ENCODE measurements around the gene ONECUT3. TPM values are rescaled to one million over a fixed set of nuclear protein-coding genes. Genes with fewer than 3 reads are reported as not detected.

The ONECUT3 gene
- polyA plus RNA-seq, 1 donor (not counting 4 experiments of a cell fraction or from before 2014, with no cell fraction given) = 0.01 TPM

GRCh38 chr19:1823539-1824251 lies 70.4 kb downstream of the ONECUT3 start:
- Histone ChIP-seq H3K36me3 (ENCODE audit: control insufficient read depth in 2 of 2, extremely low read depth in 1 of 2, insufficient read depth in 2 of 2, low read length in 2 of 2) (peaks cover 17 to 27% of the 10 kb centered on the region in 2 experiments), H3K9ac (ENCODE audit: control insufficient read depth, extremely low read depth, insufficient read depth, low read length) (no peak overlapping the region)

GRCh38 chr19:1824252-1824622 lies 70.9 kb downstream of the ONECUT3 start:
- Histone ChIP-seq H4K20me1 (ENCODE audit: control insufficient read depth, extremely low read depth, insufficient read depth, low read length) (no peaks in the 10 kb centered on the region), H3K4me1 (ENCODE audit: control insufficient read depth, extremely low read depth, insufficient read depth, low read length) (no peaks in the 10 kb centered on the region), H3K4me2 (ENCODE audit: control insufficient read depth, extremely low read depth, insufficient read depth, low read depth, low read length) (no peak overlapping the region), H3K9me3 (ENCODE audit: control insufficient read depth, low read depth, low read length) (no peaks in the 10 kb centered on the region), H3K36me3 (ENCODE audit: control insufficient read depth in 2 of 2, extremely low read depth in 1 of 2, insufficient read depth in 2 of 2, low read length in 2 of 2) (peaks cover 17 to 27% of the 10 kb centered on the region in 2 experiments), H3K27me3 (ENCODE audit: control insufficient read depth, extremely low read depth, insufficient read depth, low read length) (no peaks in the 10 kb centered on the region), H3K27ac (ENCODE audit: control insufficient read depth, insufficient read depth, low read length) (no peak overlapping the region), H3K79me2 (ENCODE audit: control insufficient read depth, insufficient read depth, low read length) (peaks cover 7% of the 10 kb centered on the region), H3K9me1 (ENCODE audit: control insufficient read depth, extremely low read depth, insufficient read depth, low read length) (no peaks in the 10 kb centered on the region), H3K9ac (ENCODE audit: control insufficient read depth, extremely low read depth, insufficient read depth, low read length) (no peak overlapping the region), H3K4me3 (ENCODE audit: control insufficient read depth in 2 of 3, extremely low read depth in 1 of 3, insufficient read depth in 2 of 3, low read depth in 1 of 3, low read length in 3 of 3) (no peak overlapping the region), H2AFZ (ENCODE audit: control insufficient read depth, low read length) (no peak overlapping the region)
- TF ChIP-seq EZH2 (IDR thresholded peaks at IDR 0.05; ENCODE audit: low read length) (no peak), CTCF (optimal IDR thresholded peaks at IDR 0.05 in 1 of 3, IDR thresholded peaks at IDR 0.05 in 1 of 3, conservative IDR thresholded peaks at IDR 0.05 in 1 of 3; ENCODE audit: extremely low read depth in 1 of 3, insufficient read depth in 2 of 3, low read length in 3 of 3) (no peak)
- FAIRE-seq = no peak
- DNase-seq (ENCODE audit: low read depth, low spot score) = no peak
- dilution Hi-C loops (cut with MboI; ENCODE audit: extremely low pct_ligation_motif_present, low sequenced_read_pairs) = no loop called here

More at GRCh38 chr19:1823539-1824251, 70.4 kb downstream of the ONECUT3 start:
- TF ChIP-seq CTCF (optimal IDR thresholded peaks at IDR 0.05 in 1 of 3, IDR thresholded peaks at IDR 0.05 in 1 of 3, conservative IDR thresholded peaks at IDR 0.05 in 1 of 3; ENCODE audit: extremely low read depth in 1 of 3, insufficient read depth in 2 of 3, low read length in 3 of 3) = no peak
- H4K20me1 ChIP-seq (ENCODE audit: control insufficient read depth, extremely low read depth, insufficient read depth, low read length) = no peaks in the 10 kb centered on the region
- H3K27me3 ChIP-seq (ENCODE audit: control insufficient read depth, extremely low read depth, insufficient read depth, low read length) = no peaks in the 10 kb centered on the region
- H3K4me3 ChIP-seq (ENCODE audit: control insufficient read depth in 2 of 3, extremely low read depth in 1 of 3, insufficient read depth in 2 of 3, low read depth in 1 of 3, low read length in 3 of 3) = no peak overlapping the region
- dilution Hi-C loops (cut with MboI; ENCODE audit: extremely low pct_ligation_motif_present, low sequenced_read_pairs) = no loop called here
- DNase-seq (ENCODE audit: low read depth, low spot score) = no peak
- no peak overlapping the region for H3K4me2 ChIP-seq (ENCODE audit: control insufficient read depth, extremely low read depth, insufficient read depth, low read depth, low read length)
- no peak for FAIRE-seq
- no peak overlapping the region for H3K27ac ChIP-seq (ENCODE audit: control insufficient read depth, insufficient read depth, low read length)
- peaks cover 7% of the 10 kb centered on the region for H3K79me2 ChIP-seq (ENCODE audit: control insufficient read depth, insufficient read depth, low read length)
- H3K9me1 ChIP-seq (ENCODE audit: control insufficient read depth, extremely low read depth, insufficient read depth, low read length) = no peaks in the 10 kb centered on the region
- H3K9me3 ChIP-seq (ENCODE audit: control insufficient read depth, low read depth, low read length) = no peaks in the 10 kb centered on the region
- H2AFZ ChIP-seq (ENCODE audit: control insufficient read depth, low read length) = no peak overlapping the region
- no peaks in the 10 kb centered on the region for H3K4me1 ChIP-seq (ENCODE audit: control insufficient read depth, extremely low read depth, insufficient read depth, low read length)

All from keratinocyte (primary cell).